ENCODE data around the gene UCK1. TPM values are rescaled to one million over a fixed set of nuclear protein-coding genes. Genes with fewer than 3 reads are reported as not detected.

UCK1 gene
- total RNA-seq, 1 donor: 22.4 TPM

DNA sequence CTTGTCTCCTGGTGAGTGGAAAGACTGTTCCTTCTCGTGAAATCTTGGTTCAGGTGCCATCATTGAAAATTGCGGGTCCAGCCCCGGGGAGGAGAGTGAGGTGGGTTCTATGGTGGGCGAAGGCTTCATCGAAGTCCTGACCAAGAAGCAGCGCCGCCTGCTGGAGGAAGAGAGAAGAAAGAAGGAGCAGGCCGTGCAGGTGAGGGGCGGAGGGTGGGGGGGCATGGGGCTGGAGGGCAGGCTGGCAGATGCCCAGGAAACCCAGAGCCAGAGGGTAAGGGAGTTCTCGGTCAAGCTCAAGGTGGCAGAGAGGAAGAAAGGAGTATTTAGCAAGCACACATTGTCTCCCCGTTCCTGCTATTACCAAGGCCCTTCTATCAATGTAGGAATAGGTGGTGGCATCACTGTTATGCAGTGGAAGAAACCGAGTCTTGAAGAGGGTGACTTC, 52.6 kb downstream of the UCK1 start:
- peak in 2 of 3 donors; percentile 51 to 76 for DNase-seq (ENCODE audit: low read depth in 2 of 3, low spot score in 2 of 3)

DNA sequence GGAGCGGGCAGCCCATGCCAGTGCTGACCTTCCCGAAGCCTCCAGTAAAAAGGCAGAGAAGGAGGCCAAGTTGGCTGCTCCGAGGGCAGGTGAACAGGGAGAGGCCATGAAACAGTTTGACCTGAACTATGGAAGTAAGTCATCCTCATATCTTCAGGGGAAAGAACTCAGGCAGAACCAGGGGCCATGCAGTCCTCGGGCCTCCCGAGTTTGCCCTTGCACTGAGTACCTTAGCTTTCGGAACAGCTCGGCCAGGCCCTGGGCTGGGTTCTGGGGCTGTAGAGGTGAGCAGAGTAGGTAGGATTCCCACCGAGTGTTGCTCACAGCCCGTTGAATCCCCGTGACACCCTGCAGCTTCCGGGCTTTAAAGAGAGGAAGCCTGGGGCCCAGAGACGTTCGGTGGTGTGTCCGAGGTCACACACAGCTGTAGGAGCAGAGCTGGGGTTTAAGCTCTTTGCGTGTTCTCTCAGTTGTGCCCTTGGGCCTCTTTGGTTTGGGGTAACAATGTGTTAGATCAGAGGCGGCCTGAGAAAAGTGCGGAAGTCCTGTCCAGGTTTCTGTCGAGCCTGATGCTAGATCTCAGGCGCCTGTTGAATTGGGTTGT, 53.1 kb downstream of the UCK1 start:
- no peak for DNase-seq (ENCODE audit: low read depth in 2 of 3, low spot score in 2 of 3)

DNA sequence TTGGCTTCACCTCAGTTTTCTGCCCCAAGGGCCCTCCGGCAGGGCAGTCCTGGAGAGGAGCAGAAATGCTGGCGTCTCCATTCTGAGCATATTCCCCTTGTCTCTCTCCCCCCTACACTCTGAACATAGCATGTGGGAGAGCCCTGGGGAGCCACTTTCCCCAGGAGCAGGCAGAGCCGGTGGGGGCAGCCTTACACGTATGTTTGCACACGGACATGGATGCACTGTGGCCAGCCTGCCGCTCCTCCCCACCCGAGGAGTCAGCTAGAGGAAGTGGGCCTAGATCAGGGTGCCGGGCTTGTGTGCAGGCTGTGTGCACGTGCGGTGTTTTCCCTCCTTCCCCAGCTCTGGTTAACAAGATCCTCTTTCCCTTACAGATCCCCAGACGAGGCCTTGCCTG, 53.7 kb downstream of the UCK1 start:
- no peak for DNase-seq (ENCODE audit: low read depth in 2 of 3, low spot score in 2 of 3)

DNA sequence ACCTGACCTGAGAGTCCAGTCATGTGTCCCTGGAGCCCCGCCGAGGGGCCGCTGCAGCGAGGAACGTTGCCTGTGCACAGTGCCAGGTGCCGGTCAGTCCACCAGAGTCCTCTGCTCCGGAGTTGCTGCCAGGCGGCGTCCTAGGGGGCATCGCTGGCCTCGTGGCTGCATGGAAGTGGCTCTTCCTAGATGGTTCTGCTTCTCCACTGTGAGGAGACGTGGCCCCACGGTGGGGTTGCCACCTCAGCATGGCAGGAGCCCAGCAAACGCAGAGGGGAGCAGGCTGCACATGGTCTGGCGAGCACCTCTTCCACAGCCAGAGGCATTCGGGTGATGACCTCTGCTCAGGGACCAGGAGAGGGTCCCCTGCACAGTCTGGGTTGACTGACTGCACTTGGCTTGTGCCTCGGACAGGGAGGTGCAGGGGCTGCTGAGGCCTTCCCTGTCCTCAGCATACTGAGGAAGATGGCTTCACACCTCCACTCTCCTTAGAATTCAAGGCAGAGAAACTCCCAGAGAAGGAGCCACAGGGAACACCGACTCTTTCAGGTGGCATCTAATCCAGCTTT, 54.2 kb downstream of the UCK1 start:
- DNase-seq (ENCODE audit: low read depth in 2 of 3, low spot score in 2 of 3): no peak

DNA sequence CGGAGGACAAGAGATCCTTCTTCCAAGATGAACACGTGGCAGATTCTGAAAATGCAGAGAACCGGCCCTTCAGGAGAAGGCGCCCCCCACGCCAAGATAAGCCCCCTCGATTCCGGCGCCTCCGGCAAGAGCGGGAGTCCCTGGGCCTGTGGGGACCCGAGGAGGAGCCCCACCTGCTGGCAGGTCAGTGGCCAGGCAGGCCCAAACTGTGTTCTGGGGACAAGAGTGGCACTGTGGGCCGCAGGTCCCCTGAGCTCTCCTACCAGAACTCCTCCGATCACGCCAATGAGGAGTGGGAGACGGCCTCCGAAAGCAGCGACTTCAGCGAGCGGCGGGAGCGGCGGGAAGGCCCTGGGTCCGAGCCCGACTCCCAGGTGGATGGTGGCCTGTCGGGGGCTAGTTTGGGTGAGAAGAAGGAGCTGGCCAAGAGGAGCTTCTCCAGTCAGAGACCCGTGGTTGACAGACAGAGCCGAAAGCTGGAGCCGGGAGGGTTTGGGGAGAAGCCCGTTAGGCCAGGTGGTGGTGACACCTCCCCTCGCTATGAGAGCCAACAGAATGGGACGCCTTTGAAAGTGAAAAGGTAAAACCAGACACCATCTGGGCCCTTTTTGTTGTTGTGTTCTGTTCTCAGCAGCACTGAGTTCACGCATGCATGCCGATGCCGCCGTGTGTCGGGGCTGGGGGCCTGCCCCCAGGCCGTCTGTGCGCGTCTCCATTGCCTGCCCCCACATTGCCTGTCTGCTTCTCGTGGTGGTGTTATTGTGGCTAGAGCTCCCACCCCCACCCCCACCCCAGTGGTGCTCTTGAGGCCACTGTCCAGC, 54.9 kb downstream of the UCK1 start:
- DNase-seq (ENCODE audit: low read depth in 2 of 3, low spot score in 2 of 3): no peak

DNA sequence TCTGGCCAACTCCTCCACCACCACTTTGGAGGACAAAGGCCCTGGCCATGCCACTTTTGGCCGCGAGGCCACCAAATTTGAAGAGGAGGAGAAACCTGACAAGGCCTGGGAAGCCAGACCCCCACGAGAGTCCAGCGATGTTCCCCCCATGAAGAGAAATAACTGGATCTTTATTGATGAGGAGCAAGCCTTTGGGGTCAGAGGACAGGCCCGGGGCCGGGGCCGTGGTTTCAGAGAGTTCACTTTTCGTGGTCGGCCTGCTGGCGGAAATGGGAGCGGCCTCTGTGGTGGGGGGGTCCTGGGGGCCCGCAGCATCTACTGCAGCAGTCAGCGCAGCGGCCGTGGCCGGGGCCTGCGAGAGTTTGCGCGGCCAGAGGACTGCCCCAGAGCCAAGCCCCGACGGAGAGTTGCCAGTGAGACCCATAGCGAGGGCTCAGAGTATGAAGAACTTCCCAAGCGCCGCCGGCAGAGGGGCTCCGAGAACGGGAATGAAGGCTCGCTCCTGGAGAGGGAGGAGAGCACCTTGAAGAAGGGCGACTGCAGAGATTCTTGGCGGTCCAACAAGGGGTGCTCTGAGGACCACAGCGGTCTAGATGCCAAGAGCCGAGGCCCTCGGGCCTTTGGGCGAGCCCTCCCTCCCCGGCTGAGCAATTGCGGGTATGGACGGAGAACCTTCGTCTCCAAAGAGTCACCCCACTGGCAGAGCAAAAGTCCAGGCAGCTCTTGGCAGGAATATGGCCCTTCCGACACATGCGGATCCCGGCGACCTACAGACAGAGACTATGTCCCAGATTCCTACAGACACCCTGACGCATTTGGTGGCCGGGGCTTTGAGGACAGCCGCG, 55.7 kb downstream of the UCK1 start:
- DNase-seq (ENCODE audit: low read depth in 2 of 3, low spot score in 2 of 3): no peak

DNA sequence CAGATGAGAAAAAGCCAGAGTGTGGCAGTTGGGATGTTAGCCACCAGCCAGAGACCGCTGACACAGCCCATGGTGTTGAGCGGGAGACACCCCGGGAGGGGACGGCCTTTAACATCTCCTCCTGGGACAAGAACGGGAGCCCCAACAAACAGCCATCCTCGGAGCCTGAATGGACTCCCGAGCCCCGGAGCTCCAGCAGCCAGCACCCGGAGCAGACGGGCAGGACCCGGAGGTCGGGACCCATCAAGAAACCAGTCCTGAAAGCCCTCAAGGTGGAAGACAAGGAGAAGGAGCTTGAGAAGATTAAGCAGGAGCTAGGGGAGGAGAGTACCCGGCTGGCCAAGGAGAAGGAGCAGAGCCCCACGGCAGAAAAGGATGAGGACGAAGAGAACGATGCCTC, 56.4 kb downstream of the UCK1 start:
- DNase-seq (ENCODE audit: low read depth in 2 of 3, low spot score in 2 of 3): no peak

DNA sequence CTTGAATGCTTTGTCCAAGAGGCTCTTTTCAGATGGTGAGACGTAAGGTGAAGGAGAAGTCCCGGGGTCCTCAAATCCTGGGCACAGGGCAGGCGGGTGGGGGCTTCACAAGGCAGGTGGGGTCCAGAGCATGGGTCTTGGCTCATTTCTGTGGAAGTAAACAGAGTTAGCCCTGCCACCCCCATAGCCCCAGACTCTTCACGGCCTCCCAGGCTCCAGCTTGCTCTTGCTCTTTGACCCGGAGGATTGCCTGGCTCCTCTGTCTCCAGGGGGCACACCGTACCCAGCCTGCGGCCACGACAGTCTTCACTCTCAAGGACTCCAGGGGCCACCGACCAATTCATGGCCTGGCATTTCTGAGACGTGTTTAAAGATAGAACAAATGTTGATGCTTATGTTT, 57.2 kb downstream of the UCK1 start:
- DNase-seq (ENCODE audit: low read depth in 2 of 3, low spot score in 2 of 3): no peak

Small RNA genes within 50 kb of the gene (small RNA-seq; reads per million reads assigned to genes)
- gene SNORD62A (0.54 reads per million), gene SNORD62B (2.0 reads per million, percentile 67 among the genes with 10 or more reads in this experiment)

Other genes starting within 250 kb of the UCK1 start
- gene PLPP7, start 241.5 kb downstream of the UCK1 start, total RNA-seq: 5.9 TPM
- 82.9 TPM for gene PRRC2B, start 137.2 kb downstream of the UCK1 start, total RNA-seq
- gene POMT1, start 28.3 kb downstream of the UCK1 start, total RNA-seq: 36.9 TPM
- gene PRRT1B, start 14.3 kb upstream of the UCK1 start, total RNA-seq: not detected
- 26.1 TPM for gene RAPGEF1, start 208.8 kb upstream of the UCK1 start, total RNA-seq